HG02571 (cell line): Measurements from ENCODE around the gene SGO2.
"Not testable (repeated sequence)": the region's sequence is repeated elsewhere in the genome, so short reads cannot be mapped to it uniquely, and the experiment has no call there.

Experiments used
- ATAC-seq: cut with Tn5 transposase; IDR thresholded peaks from one replicate; pipeline ENCODE4 v1.9.1; 2021; ENCODE audit warnings: mild to moderate bottlenecking, moderate library complexity; ENCODE audit not compliant: unreplicated experiment

Gene SGO2

GRCh38 chr2:200523604-200524003 is 2.4 kb upstream of the SGO2 start:
- no peak for ATAC-seq

GRCh38 chr2:200525066-200525465 is 941 bp upstream of the SGO2 start:
- ATAC-seq: no peak

- ATAC-seq: no peak
These were observed 491 bp upstream of the SGO2 start for GRCh38 chr2:200525551-200525881.

- ATAC-seq: no peak
These were observed 2.2 kb downstream of the SGO2 start for GRCh38 chr2:200528228-200528627.

GRCh38 chr2:200533754-200534153 is 7.7 kb downstream of the SGO2 start:
- no peak for ATAC-seq

- ATAC-seq: no peak
These were observed 8.6 kb downstream of the SGO2 start for GRCh38 chr2:200534572-200534971.

GRCh38 chr2:200538139-200538538 is 12.1 kb downstream of the SGO2 start:
- ATAC-seq: no peak

- ATAC-seq: no peak
These were observed 14.8 kb downstream of the SGO2 start for GRCh38 chr2:200540793-200541192.

GRCh38 chr2:200566596-200566995 is 40.6 kb downstream of the SGO2 start:
- ATAC-seq: not testable (repeated sequence)

GRCh38 chr2:200567932-200568331 is 41.9 kb downstream of the SGO2 start:
- ATAC-seq: no peak

- ATAC-seq: no peak
These were observed 50.0 kb downstream of the SGO2 start for GRCh38 chr2:200575957-200576356.

GRCh38 chr2:200577027-200577426 is 51.0 kb downstream of the SGO2 start:
- no peak for ATAC-seq

- ATAC-seq: no peak
These were observed 52.8 kb downstream of the SGO2 start for GRCh38 chr2:200578778-200579177.

- no peak for ATAC-seq
These were observed 58.6 kb downstream of the SGO2 start for GRCh38 chr2:200584639-200585038.

- no peak for ATAC-seq
These were observed 59.3 kb downstream of the SGO2 start for GRCh38 chr2:200585340-200585729.

- ATAC-seq: no peak
These were observed 60.0 kb downstream of the SGO2 start, which contains the start of gene AOX1 for GRCh38 chr2:200585730-200586643. TSS of gene AOX1 (plus strand) at chr2:200586014. CDS start at chr2:200586109, 95 bp downstream.

- ATAC-seq: no peak
These were observed 60.6 kb downstream of the SGO2 start for GRCh38 chr2:200586644-200586975.

GRCh38 chr2:200587007-200587616 is 61.1 kb downstream of the SGO2 start:
- ATAC-seq: no peak

- ATAC-seq: no peak
These were observed 62.2 kb downstream of the SGO2 start for GRCh38 chr2:200588076-200588678.

- ATAC-seq: no peak
These were observed 64.1 kb downstream of the SGO2 start for GRCh38 chr2:200590090-200590489.

- no peak for ATAC-seq
These were observed 65.3 kb downstream of the SGO2 start for GRCh38 chr2:200591308-200591707.
